ENCODE data around the gene TAS2R46.
"Not testable (repeated sequence)": the region's sequence is repeated elsewhere in the genome, so short reads cannot be mapped to it uniquely, and the experiment has no call there.

Gene TAS2R46

DNA sequence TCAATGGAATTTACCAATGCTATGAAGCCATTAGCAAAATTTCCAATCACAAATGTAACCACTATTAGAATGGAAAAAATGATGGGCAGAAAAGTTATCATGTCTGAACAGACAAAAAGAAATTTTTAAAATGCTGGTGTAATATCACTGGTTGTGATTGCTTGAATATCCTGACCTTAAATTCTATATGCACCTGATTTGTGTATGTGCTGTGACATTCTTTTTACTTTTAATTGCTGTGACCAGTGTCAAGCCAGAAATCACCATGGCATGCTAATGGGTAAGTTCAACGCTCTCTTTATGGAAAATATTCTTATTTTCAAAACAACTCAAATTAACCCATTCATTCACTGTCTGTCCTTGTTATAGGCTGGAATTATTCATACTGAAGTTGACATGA is at the start of gene TAS2R46:
Gene TAS2R46, minus strand, starts transcription at position 101 of the 400 bp plus-strand sequence. Its CDS starts 0 bp downstream, at position 101.
- not testable (repeated sequence) for DNase-seq

DNA sequence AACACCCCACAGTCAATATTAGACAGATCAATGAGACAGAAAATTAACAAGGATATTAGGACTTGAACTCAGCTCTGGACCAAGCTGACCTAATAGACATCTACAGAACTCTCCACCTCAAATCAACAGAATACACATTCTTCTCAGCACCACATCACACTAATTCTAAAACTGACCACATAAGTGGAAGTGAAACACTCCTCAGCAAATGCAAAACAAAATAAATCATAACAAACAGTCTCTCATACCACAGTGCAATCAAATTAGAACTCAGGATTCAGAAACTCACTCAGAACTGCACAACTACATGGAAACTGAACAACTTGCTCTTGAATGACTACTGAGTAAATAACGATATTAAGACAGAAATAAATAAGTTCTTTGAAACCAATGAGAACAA is 49.1 kb upstream of the TAS2R46 start:
- not testable (repeated sequence) for DNase-seq

GRCh38 chr12:11108862-11109261 is 46.8 kb upstream of the TAS2R46 start:
- no peak for DNase-seq

- no peak for DNase-seq
Measured at GRCh38 chr12:11107719-11108118, 45.6 kb upstream of the TAS2R46 start.

DNA sequence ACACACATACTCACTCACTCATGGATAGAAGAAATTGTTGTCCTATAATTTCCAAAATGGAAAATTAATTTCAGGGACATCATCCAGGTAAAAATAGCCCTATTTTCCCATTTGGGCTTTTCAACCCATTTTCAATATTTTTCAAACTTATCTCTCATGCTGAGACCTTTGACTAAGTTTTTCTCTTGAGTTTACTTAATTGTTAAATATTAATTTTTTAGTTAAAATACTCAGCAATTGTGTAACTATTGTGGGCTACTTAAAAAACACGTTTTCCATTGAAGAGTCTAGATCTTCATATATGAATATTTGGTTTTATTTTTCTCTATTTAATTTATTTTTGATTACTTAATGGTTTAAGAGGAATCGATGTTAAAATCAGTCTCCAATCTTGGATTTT is 44.2 kb upstream of the TAS2R46 start:
- DNase-seq = no peak

DNA sequence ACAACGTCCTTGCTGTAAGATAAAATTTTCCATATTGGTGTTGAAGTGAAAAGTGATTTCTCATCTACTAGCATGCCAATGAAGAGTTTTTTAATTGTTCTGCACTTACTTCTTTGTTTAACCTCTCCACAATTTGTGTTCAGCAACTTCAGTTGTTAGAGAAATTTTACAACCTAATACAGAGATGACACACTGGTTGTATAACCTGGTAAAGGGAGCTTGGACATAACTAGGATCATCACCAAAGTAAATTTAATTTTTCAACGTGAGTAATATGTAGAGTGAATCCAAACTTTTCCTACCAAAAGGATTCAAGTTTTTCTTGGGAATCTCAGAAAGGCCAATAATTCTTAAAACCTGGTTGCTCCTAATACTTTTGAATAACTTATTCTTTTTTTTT is 43.5 kb upstream of the TAS2R46 start:
- no peak for DNase-seq

- DNase-seq = not testable (repeated sequence)
Measured at GRCh38 chr12:11094910-11095309, 32.8 kb upstream of the TAS2R46 start.

DNA sequence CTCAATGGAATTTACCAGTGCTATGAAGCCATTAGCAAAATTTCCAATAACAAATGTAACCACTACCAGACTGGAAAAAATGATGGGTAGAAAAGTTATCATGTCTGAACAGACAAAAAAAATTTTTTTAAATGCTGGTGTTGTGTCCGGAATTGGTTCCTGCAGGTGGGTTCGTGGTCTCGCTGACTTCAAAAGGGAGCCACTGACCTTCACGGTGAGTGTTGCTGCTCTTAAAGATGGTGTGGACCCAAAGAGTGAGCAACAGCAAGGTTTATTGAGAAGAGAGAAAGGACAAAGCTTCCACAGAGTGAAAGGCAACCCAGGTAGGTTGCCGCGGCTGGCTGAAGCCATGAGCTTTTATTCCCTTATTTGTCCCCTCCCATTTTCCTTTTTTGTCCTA is 30.0 kb upstream of the TAS2R46 start, which contains the start of gene TAS2R43:
Gene TAS2R43, minus strand, starts transcription at position 186 of the 400 bp plus-strand sequence. Its CDS starts 84 bp downstream, at position 102.
- DNase-seq = no peak

- DNase-seq = no peak
Measured at GRCh38 chr12:11089246-11089645, 27.2 kb upstream of the TAS2R46 start.

DNA sequence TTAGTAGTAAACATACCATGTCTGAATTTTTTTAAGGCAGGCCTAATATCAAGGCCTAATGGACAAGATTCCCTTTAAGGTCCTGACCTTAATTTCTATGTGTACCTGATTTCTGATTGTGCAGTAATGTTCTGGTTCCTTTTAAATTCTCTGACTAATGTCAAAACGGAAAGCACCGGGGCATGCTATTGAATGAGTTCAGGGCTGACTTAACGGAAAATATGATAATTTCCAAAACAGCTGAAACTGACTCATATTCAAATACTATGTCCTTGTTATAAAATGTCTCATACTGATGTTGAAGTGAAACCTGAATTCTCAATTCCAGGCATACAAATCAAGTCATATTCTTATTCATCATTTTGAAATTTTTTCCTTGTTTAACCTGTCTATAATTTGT is 23.3 kb upstream of the TAS2R46 start:
- DNase-seq = no peak

GRCh38 chr12:11081987-11082386 is 19.9 kb upstream of the TAS2R46 start:
- no peak for DNase-seq

GRCh38 chr12:11078246-11078645 is 16.2 kb upstream of the TAS2R46 start:
- DNase-seq = no peak

DNA sequence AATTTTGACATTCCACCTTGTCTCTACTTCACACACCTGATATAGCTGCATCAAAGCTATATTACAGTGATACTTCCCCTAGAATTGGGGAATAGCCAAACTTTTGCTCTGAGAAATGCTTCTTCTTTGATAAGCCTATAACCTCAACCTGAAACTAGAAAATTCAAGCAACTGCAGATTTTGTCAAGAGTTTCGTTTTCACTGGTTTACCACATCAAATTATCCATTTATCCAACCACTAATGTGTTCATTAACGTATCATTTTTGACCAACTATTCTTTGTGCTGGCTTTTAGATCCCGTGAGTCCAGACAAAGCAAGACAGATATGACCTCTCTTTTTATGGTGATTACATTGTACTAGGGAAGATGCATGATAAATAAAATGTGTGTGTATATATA is 13.5 kb upstream of the TAS2R46 start:
- DNase-seq = no peak

DNA sequence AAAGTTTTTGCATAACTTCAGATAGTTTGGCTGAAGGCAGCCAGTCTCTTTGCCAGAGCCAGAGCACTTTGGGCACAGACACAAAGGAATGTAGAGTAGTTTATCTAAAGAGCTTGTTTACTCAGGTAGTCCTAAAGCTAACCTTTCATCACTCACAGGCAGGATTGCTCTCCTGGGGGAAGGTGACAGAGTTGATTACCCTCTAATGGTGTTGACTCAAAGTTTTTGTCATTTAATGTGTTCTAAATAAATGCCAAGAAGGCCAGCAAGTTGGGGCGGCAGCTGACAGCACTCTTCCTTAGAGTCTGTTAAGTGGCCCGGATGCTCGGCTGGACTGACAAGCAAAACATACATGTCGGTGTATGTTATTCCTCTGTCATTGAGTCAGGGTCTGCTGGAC is 9.3 kb upstream of the TAS2R46 start:
- no peak for DNase-seq

DNA sequence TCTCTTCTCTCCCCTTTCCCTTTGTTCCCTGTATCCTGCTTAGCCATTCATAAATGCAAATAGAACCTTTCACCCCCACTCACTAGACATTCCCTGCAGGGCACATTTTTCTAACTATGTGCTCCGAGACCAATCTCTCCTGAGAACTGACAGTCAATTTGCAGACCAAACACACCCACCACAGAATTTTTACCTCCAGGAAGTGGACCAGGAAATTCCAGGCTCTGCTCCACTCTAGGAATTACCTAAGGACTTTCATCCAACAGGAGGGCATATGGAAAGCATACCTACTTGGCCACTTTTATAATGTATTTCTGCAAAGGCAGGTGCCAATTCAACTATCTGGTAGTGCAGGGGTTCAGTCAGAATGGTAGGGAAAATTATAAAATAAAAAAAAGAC is 8.9 kb upstream of the TAS2R46 start:
- no peak for DNase-seq

DNA sequence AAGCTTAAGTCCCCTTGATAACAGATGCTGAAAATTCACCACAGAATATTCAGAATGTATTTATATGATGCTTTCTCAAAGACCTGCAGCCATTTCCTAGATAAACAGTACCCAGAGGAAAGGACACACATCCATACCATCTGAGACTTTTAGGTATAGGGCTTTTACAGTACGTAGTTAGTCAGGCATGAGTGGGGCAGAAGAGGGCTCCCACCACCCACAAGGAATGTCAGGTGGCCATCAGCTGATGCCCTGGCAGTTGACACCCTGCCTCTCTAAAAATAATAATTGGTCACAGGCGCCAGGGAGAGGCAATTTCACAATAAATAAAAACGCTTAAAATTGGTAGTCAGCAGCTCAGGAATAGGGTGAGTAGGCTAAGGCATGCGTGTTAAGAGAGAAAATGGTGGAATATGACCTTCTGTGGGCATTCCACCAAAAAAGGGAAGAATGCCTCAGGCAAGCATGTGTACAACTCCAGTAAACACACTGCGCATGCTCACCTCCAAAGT is 7.8 kb upstream of the TAS2R46 start:
- no peak for DNase-seq

DNA sequence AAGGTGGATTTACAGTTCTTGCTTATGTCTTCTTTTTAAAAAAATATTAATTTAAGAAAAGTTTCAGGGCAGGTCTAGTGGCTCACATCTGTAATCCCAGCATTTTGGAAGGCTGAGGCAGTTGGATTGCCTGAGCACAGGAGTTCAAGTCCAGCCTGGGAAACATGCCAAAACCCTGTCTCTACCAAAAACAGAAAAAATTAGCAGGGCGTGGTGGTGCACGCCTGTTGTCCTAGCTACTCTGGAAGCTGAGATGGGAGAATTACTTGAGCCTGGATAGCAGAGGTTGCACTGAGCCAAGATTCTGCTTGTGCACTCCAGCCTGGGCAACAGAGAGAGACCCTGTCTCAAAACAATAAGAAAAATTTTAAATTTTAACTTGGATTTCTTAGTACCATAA is 5.4 kb upstream of the TAS2R46 start:
- no peak for DNase-seq

DNA sequence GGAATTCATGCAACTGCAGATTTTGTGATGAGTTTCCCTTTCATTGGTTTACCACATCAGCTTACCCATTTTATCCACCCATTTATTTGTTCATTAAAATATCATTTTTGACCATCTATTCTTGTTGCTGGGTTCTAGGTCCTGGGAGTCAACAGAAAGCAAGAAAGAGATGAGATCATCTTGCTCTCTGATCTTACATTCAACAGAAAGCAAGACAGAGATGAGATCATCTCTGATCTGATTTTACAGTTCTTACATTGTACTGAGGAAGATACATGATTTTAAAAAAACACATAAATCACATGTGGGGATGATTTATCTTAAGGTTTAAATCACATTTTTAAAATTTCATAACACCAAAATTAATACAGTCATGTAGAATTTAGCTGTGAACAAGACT is 2.3 kb downstream of the TAS2R46 start:
- DNase-seq = no peak

DNA sequence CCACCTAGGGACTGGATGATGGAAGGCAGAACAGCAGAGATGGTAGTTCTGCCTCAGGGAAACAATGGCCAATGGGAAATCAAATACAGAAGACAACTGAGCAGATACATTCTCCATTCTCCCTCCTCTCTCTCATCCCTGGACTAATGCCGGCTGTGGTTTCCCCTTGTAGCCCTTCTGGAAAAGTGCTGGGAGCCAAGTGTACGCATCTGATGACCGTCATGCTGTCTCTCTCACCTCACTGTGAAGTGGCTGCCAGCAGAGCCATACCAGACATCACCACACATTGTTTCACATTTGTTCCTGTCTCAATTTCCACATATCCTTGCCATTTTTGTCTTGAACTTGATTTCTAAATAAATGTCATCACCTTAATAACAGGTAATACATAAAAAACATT is 3.1 kb downstream of the TAS2R46 start:
- DNase-seq = no peak

DNA sequence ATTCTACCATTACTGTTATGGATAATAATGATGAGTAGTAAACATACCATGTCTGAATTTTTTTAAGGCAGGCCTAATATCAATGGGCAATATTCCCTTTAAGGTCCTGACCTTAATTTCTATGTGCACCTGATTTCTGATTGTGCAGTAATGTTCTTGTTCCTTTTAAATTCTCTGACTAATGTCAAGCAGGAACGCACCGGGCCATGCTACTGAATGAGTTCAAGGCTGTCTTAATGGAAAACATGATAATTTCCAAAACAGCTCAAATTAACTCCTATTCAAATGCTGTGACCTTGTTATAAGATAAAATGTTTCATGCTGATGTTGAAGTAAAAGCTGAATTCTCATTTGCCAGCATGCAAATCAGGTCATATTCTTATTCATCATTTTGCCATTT is 6.8 kb downstream of the TAS2R46 start:
- DNase-seq = no peak

DNA sequence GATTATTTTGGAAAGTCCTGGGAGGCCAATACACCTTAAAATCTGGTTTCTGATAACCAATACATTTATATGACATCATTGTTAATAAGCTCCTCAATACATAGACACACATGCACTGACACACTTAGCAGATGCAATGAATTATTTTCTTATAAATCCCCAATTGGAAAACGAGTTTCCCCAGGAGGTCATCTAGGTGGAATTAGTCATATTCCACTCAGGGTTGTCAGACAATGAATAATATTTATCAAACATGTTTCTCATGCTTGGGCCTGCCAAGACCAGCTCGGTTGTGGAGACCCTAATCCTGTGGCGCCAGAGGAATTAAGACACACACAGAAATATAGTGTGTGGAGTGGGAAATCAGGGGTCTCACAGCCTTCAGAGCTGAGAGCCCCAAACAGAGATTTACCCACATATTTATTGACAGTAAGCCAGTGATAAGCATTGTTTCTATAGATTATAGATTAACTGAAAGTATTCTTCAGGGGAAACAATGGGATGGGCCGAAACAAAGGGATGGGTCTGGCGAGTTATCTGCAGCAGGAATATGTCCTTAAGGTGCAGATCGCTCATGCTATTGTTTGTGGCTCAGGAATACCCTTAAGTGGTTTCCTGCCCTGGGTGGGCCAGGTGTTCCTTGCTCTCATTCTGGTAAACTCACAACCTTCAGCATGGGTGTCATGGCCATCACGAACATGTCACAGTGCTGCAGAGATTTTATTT is 12.1 kb downstream of the TAS2R46 start:
- DNase-seq = not testable (repeated sequence)

- not testable (repeated sequence) for DNase-seq
Measured at GRCh38 chr12:11041366-11041765, 20.7 kb downstream of the TAS2R46 start.

- DNase-seq = no peak
Measured at GRCh38 chr12:11040162-11040561, 21.9 kb downstream of the TAS2R46 start.

DNA sequence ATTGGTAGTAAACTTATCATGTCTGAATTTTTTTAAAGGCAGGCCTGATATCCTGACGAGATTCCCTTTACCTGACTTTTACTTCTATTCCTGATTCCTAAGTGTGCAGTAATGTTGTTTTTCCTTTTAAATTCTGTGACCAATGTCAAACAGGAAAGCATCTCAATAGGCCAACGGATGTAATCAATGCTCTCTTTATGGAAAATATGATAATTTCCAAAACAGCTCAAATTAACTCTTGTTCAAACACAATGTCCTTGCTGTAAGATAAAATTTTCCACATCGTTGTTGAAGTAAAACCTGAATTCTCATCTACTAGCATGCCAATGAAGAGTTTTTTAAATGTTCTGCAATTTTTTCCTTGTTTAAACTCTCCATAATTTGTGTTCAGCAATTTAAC is 22.9 kb downstream of the TAS2R46 start:
- DNase-seq = no peak

- DNase-seq = not testable (repeated sequence)
Measured at GRCh38 chr12:11033959-11034358, 28.1 kb downstream of the TAS2R46 start.
